Measurements from ENCODE around the gene CCDC12.

Gene CCDC12

GRCh38 chr3:46955801-46956259, 20.7 kb downstream of the CCDC12 start:
- H2BK120ac ChIP-seq (ENCODE audit: low read depth, low read length) = no peak overlapping the region
- peaks cover 13% of the 10 kb centered on the region for H3K4me1 ChIP-seq (ENCODE audit: control insufficient read depth, low read depth, low read length)
- no peak overlapping the region for H2AK5ac ChIP-seq (ENCODE audit: low read length)
- H3K27me3 ChIP-seq (ENCODE audit: insufficient read depth, low read length, poor library complexity) = no peaks in the 10 kb centered on the region
- peaks cover 3% of the 10 kb centered on the region for H3K36me3 ChIP-seq (ENCODE audit: control insufficient read depth, insufficient read depth, low read length)
- WGBS (ENCODE audit: extremely low coverage, insufficient coverage, low lambda C conversion rate) = no CpG with 5 or more reads among the region's 3 CpGs
- H3K9ac ChIP-seq (ENCODE audit: low read length) = no peak overlapping the region
- no peak overlapping the region for H3K4me2 ChIP-seq (ENCODE audit: low read length)
- peaks cover 87% of the 10 kb centered on the region for H3K79me2 ChIP-seq (ENCODE audit: control insufficient read depth, insufficient read depth, low read length)
- no peak overlapping the region for H3K18ac ChIP-seq (ENCODE audit: low read length)
- H2BK15ac ChIP-seq (replicated peaks; ENCODE audit: low read depth) = no peak overlapping the region
- H3K79me1 ChIP-seq (ENCODE audit: low read length) = peaks cover 57% of the 10 kb centered on the region
- no peak for DNase-seq
- no peak overlapping the region for H3K4ac ChIP-seq (ENCODE audit: low read depth, low read length)
- no peak overlapping the region for H3K56ac ChIP-seq (ENCODE audit: low read length)
- no peak overlapping the region for H3K27ac ChIP-seq (ENCODE audit: low read depth, low read length)
- H3K23ac ChIP-seq (ENCODE audit: low read length) = no peak overlapping the region
- no peak overlapping the region for H2BK5ac ChIP-seq (ENCODE audit: low read length)
- no peak overlapping the region for H4K5ac ChIP-seq (ENCODE audit: low read length)
- no peak overlapping the region for H3K4me3 ChIP-seq (ENCODE audit: low read length)
- no peak overlapping the region for H4K8ac ChIP-seq (ENCODE audit: low read depth, low read length)

GRCh38 chr3:46955157-46955556, 21.4 kb downstream of the CCDC12 start:
- no peak overlapping the region for H3K9ac ChIP-seq (ENCODE audit: low read length)
- no peak overlapping the region for H2BK15ac ChIP-seq (replicated peaks; ENCODE audit: low read depth)
- no peak overlapping the region for H4K8ac ChIP-seq (ENCODE audit: low read depth, low read length)
- H3K4me1 ChIP-seq (ENCODE audit: control insufficient read depth, low read depth, low read length) = peaks cover 13% of the 10 kb centered on the region
- H3K56ac ChIP-seq (ENCODE audit: low read length) = no peak overlapping the region
- no peak overlapping the region for H2AK5ac ChIP-seq (ENCODE audit: low read length)
- H2BK120ac ChIP-seq (ENCODE audit: low read depth, low read length) = no peak overlapping the region
- H3K27me3 ChIP-seq (ENCODE audit: insufficient read depth, low read length, poor library complexity) = no peaks in the 10 kb centered on the region
- no peak overlapping the region for H3K23ac ChIP-seq (ENCODE audit: low read length)
- H3K79me1 ChIP-seq (ENCODE audit: low read length) = peaks cover 55% of the 10 kb centered on the region
- no peak for DNase-seq
- no peak overlapping the region for H3K27ac ChIP-seq (ENCODE audit: low read depth, low read length)
- no peak overlapping the region for H3K18ac ChIP-seq (ENCODE audit: low read length)
- H3K4ac ChIP-seq (ENCODE audit: low read depth, low read length) = no peak overlapping the region
- no peak overlapping the region for H2BK5ac ChIP-seq (ENCODE audit: low read length)
- H3K4me3 ChIP-seq (ENCODE audit: low read length) = no peak overlapping the region
- H3K36me3 ChIP-seq (ENCODE audit: control insufficient read depth, insufficient read depth, low read length) = peaks cover 3% of the 10 kb centered on the region
- no peak overlapping the region for H4K5ac ChIP-seq (ENCODE audit: low read length)
- peaks cover 86% of the 10 kb centered on the region for H3K79me2 ChIP-seq (ENCODE audit: control insufficient read depth, insufficient read depth, low read length)
- WGBS (ENCODE audit: extremely low coverage, insufficient coverage, low lambda C conversion rate) = no CpG with 5 or more reads among the region's 5 CpGs
- H3K4me2 ChIP-seq (ENCODE audit: low read length) = no peak overlapping the region

DNA sequence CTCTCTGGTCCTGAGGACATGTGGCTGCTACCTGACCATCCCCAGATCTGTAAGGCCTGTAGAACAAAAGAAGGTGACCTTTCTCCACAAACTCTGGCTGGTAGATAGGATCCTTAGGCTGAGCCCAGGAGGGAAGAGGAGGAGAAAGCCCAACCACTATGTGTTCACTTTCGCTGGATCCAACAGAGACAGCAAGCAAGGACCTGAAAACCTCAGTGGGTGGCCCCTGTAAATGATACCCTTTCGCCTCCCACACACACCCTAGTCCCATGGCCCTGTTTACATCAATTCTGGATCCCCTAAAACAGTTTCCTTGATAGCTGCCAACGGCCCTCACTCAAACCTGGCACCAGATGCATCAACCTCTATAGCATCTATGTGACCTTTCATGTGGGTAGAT, 22.4 kb downstream of the CCDC12 start:
- no CpG with 5 or more reads among the region's 3 CpGs for WGBS (ENCODE audit: extremely low coverage, insufficient coverage, low lambda C conversion rate)
- DNase-seq = no peak

GRCh38 chr3:46953234-46954010, 23.1 kb downstream of the CCDC12 start:
- Histone ChIP-seq H4K5ac (ENCODE audit: low read length) (no peak overlapping the region), H3K4ac (ENCODE audit: low read depth, low read length) (no peak overlapping the region), H3K4me1 (ENCODE audit: control insufficient read depth, low read depth, low read length) (peaks cover 15% of the 10 kb centered on the region), H2BK5ac (ENCODE audit: low read length) (no peak overlapping the region), H3K4me3 (ENCODE audit: low read length) (no peak overlapping the region), H3K27ac (ENCODE audit: low read depth, low read length) (no peak overlapping the region), H3K9ac (ENCODE audit: low read length) (no peak overlapping the region), H3K56ac (ENCODE audit: low read length) (no peak overlapping the region), H4K8ac (ENCODE audit: low read depth, low read length) (no peak overlapping the region), H2BK15ac (replicated peaks; ENCODE audit: low read depth) (no peak overlapping the region), H3K27me3 (ENCODE audit: insufficient read depth, low read length, poor library complexity) (no peaks in the 10 kb centered on the region), H3K79me2 (ENCODE audit: control insufficient read depth, insufficient read depth, low read length) (peaks cover 84% of the 10 kb centered on the region), H3K23ac (ENCODE audit: low read length) (no peak overlapping the region), H2AK5ac (ENCODE audit: low read length) (no peak overlapping the region), H3K18ac (ENCODE audit: low read length) (no peak overlapping the region), H3K36me3 (ENCODE audit: control insufficient read depth, insufficient read depth, low read length) (no peaks in the 10 kb centered on the region), H3K4me2 (ENCODE audit: low read length) (no peak overlapping the region), H2BK120ac (ENCODE audit: low read depth, low read length) (no peak overlapping the region), H3K79me1 (ENCODE audit: low read length) (peaks cover 51% of the 10 kb centered on the region)
- no CpG with 5 or more reads among the region's 8 CpGs for WGBS (ENCODE audit: extremely low coverage, insufficient coverage, low lambda C conversion rate)
- DNase-seq = no peak

More for the DNA sequence above, 22.4 kb downstream of the CCDC12 start:
- Histone ChIP-seq H3K27ac (ENCODE audit: low read depth, low read length) (no peak overlapping the region), H2BK5ac (ENCODE audit: low read length) (no peak overlapping the region), H3K18ac (ENCODE audit: low read length) (no peak overlapping the region), H3K4ac (ENCODE audit: low read depth, low read length) (no peak overlapping the region), H4K8ac (ENCODE audit: low read depth, low read length) (no peak overlapping the region), H3K4me1 (ENCODE audit: control insufficient read depth, low read depth, low read length) (peaks cover 9% of the 10 kb centered on the region), H2BK15ac (replicated peaks; ENCODE audit: low read depth) (no peak overlapping the region), H3K23ac (ENCODE audit: low read length) (no peak overlapping the region), H3K4me2 (ENCODE audit: low read length) (no peak overlapping the region), H3K4me3 (ENCODE audit: low read length) (no peak overlapping the region), H2AK5ac (ENCODE audit: low read length) (no peak overlapping the region), H3K79me1 (ENCODE audit: low read length) (peaks cover 52% of the 10 kb centered on the region), H3K36me3 (ENCODE audit: control insufficient read depth, insufficient read depth, low read length) (peaks cover 1% of the 10 kb centered on the region), H3K79me2 (ENCODE audit: control insufficient read depth, insufficient read depth, low read length) (peaks cover 84% of the 10 kb centered on the region), H3K27me3 (ENCODE audit: insufficient read depth, low read length, poor library complexity) (no peaks in the 10 kb centered on the region), H3K56ac (ENCODE audit: low read length) (no peak overlapping the region), H3K9ac (ENCODE audit: low read length) (no peak overlapping the region), H4K5ac (ENCODE audit: low read length) (no peak overlapping the region), H2BK120ac (ENCODE audit: low read depth, low read length) (no peak overlapping the region)

DNA sequence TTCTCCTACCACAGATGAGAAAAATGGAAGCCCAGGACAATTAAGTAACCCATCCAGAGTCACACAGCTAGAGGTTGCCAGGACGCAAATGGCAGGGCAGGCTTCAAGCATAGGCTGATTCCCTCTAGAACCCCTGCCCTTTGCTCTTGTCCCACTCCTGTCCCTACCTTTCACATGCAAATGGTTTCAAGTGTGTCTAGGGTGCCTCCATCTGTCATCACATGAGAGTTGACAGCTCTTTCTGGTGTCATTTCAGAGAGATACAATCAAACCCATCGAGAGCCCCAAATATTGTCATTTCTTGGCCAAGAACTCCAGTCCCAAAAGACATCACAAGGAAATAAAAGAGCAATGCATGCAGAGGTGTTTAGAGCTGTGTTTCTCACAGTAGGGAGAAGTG, 23.7 kb downstream of the CCDC12 start:
- H3K4me1 ChIP-seq (ENCODE audit: control insufficient read depth, low read depth, low read length) = peaks cover 19% of the 10 kb centered on the region
- peaks cover 54% of the 10 kb centered on the region for H3K79me1 ChIP-seq (ENCODE audit: low read length)
- no peak overlapping the region for H3K56ac ChIP-seq (ENCODE audit: low read length)
- WGBS (ENCODE audit: extremely low coverage, insufficient coverage, low lambda C conversion rate) = no CpG with 5 or more reads among the region's 2 CpGs
- no peak overlapping the region for H2BK5ac ChIP-seq (ENCODE audit: low read length)
- H3K9ac ChIP-seq (ENCODE audit: low read length) = no peak overlapping the region
- H3K4ac ChIP-seq (ENCODE audit: low read depth, low read length) = no peak overlapping the region
- no peak overlapping the region for H3K4me2 ChIP-seq (ENCODE audit: low read length)
- no peak overlapping the region for H2AK5ac ChIP-seq (ENCODE audit: low read length)
- no peaks in the 10 kb centered on the region for H3K36me3 ChIP-seq (ENCODE audit: control insufficient read depth, insufficient read depth, low read length)
- peaks cover 85% of the 10 kb centered on the region for H3K79me2 ChIP-seq (ENCODE audit: control insufficient read depth, insufficient read depth, low read length)
- H2BK15ac ChIP-seq (replicated peaks; ENCODE audit: low read depth) = no peak overlapping the region
- H4K5ac ChIP-seq (ENCODE audit: low read length) = no peak overlapping the region
- H3K27me3 ChIP-seq (ENCODE audit: insufficient read depth, low read length, poor library complexity) = no peaks in the 10 kb centered on the region
- H3K23ac ChIP-seq (ENCODE audit: low read length) = no peak overlapping the region
- H3K18ac ChIP-seq (ENCODE audit: low read length) = no peak overlapping the region
- H4K8ac ChIP-seq (ENCODE audit: low read depth, low read length) = no peak overlapping the region
- H2BK120ac ChIP-seq (ENCODE audit: low read depth, low read length) = no peak overlapping the region
- H3K4me3 ChIP-seq (ENCODE audit: low read length) = no peak overlapping the region
- DNase-seq = no peak
- no peak overlapping the region for H3K27ac ChIP-seq (ENCODE audit: low read depth, low read length)

Data from mesendoderm (in vitro differentiated cells).